Endothelial cell of umbilical vein (primary cell): ENCODE measurements around the gene RDH5. TPM values are rescaled to one million over a fixed set of nuclear protein-coding genes. Genes with fewer than 3 reads are reported as not detected.

Experiments used
- BruUV-seq: library from RNA; stranded (reverse); fragments of 400-500 nt; replicated peaks from 2 replicates; lab custom pipeline; 2021; lab: Mats Ljungman, UMichigan
- CTCF ChIA-PET: fragments of 300-600, 350-600 bp; sonication (Branson Sonifier 250); formaldehyde crosslinking; loops from one replicate; lab custom pipeline; 2021; ENCODE audit warnings: antibody characterized with exemption, inconsistent platforms; lab: Charles Lee
- POLR2A ChIA-PET: fragments of 300-600, 350-600 bp; sonication (Branson Sonifier 250); formaldehyde crosslinking; loops from one replicate; lab custom pipeline; 2021; ENCODE audit warnings: antibody characterized with exemption, inconsistent platforms; lab: Charles Lee
- DNase-seq: peaks from one replicate; pipeline ENCODE4 v3.0.0-alpha.2; 2011; ENCODE audit warnings: low read depth, low spot score
- FAIRE-seq: peaks from 2 replicates; lab custom pipeline; 2011; peaks lifted over from hg19 to GRCh38; lab: Jason Lieb, UNC
- H2AFZ ChIP-seq: 2 replicates; pipeline ENCODE4 v1.6.0; 2012; ENCODE audit warnings: low read depth, low read length, control low read depth, inconsistent platforms
- H3K27ac ChIP-seq: 2 replicates; pipeline ENCODE4 v1.5.1; 2011; ENCODE audit warnings: low read depth, mild to moderate bottlenecking, control low read depth, low read length, moderate library complexity; ENCODE audit not compliant: insufficient read depth
- H3K27me3 ChIP-seq, 2 experiments: 2 replicates each; pipeline versions ENCODE4 v1.6.0 to v1.6.1; 2011; ENCODE audit warnings: low read length in 2 of 2, mixed read lengths in 1 of 2; ENCODE audit not compliant: control insufficient read depth in 2 of 2, insufficient read depth in 2 of 2
- H3K36me3 ChIP-seq, 2 experiments: 2 replicates in 1 of 2; 3 replicates in 1 of 2; pipeline ENCODE4 v1.5.1; 2011; ENCODE audit warnings: low read length in 2 of 2, mild to moderate bottlenecking in 1 of 2, moderate library complexity in 1 of 2; ENCODE audit not compliant: control insufficient read depth in 2 of 2, insufficient read depth in 2 of 2; ENCODE audit errors: extremely low read depth in 1 of 2
- H3K4me1 ChIP-seq: 3 replicates; pipeline ENCODE4 v1.5.1; 2011; ENCODE audit warnings: mild to moderate bottlenecking, low read length; ENCODE audit not compliant: control insufficient read depth, insufficient read depth; ENCODE audit errors: extremely low read depth
- H3K4me2 ChIP-seq: 2 replicates; pipeline ENCODE4 v1.6.1; 2011; ENCODE audit warnings: low read length, control low read depth, mixed read lengths; ENCODE audit not compliant: insufficient read depth
- H3K4me3 ChIP-seq, 3 experiments: fragments of 200-600 bp in 1 of 3; sonication (generic), shearing (Covaris generic) in 1 of 3; replicated peaks in 1 of 3; 2 replicates each; pipeline ENCODE4 v1.5.1; 2011 to 2016; ENCODE audit warnings: control low read depth in 3 of 3, low read length in 3 of 3, mild to moderate bottlenecking in 2 of 3, inconsistent platforms in 1 of 3, low read depth in 1 of 3, moderate library complexity in 1 of 3; ENCODE audit not compliant: insufficient read depth in 1 of 3
- H3K79me2 ChIP-seq: 2 replicates; pipeline ENCODE4 v1.6.0; 2012; ENCODE audit warnings: low read length, inconsistent platforms; ENCODE audit not compliant: control insufficient read depth, insufficient read depth
- H3K9ac ChIP-seq: replicated peaks from 2 replicates; pipeline ENCODE3; 2011; ENCODE audit warnings: low read length, control low read depth; ENCODE audit not compliant: insufficient read depth; ENCODE audit errors: extremely low read depth
- H3K9me1 ChIP-seq: replicated peaks from 3 replicates; pipeline ENCODE4 v1.6.0; 2011; ENCODE audit warnings: mild to moderate bottlenecking, low read length; ENCODE audit not compliant: control insufficient read depth, insufficient read depth; ENCODE audit errors: extremely low read depth
- H3K9me3 ChIP-seq: replicated peaks from 2 replicates; pipeline ENCODE4 v1.5.1; 2012; ENCODE audit warnings: low read length, inconsistent platforms; ENCODE audit not compliant: control insufficient read depth, insufficient read depth
- H4K20me1 ChIP-seq: replicated peaks from 2 replicates; pipeline ENCODE3; 2011; ENCODE audit warnings: mild to moderate bottlenecking, low read length; ENCODE audit not compliant: control insufficient read depth, insufficient read depth; ENCODE audit errors: extremely low read depth
- CTCF ChIP-seq, 2 donors: IDR thresholded peaks; 1 replicate in 1 of 2; 2 replicates in 1 of 2; pipeline ENCODE4 v1.5.1; 2011; ENCODE audit warnings: low read length in 2 of 2, mild to moderate bottlenecking in 2 of 2, moderate library complexity in 2 of 2, control low read depth in 1 of 2, inconsistent platforms in 1 of 2, low read depth in 1 of 2; ENCODE audit not compliant: insufficient read depth in 1 of 2; ENCODE audit errors: extremely low read depth in 1 of 2
- EZH2 ChIP-seq: IDR thresholded peaks from 2 replicates; pipeline ENCODE4 v1.6.1; 2012; ENCODE audit warnings: borderline replicate concordance, low read depth, mild to moderate bottlenecking, moderate library complexity, low read length, inconsistent platforms; ENCODE audit not compliant: severe bottlenecking
- FOS ChIP-seq: IDR thresholded peaks from 2 replicates; pipeline ENCODE4 v1.6.1; 2011; ENCODE audit warnings: mild to moderate bottlenecking, low read length, moderate library complexity, borderline replicate concordance; ENCODE audit not compliant: insufficient read depth
- GATA2 ChIP-seq: IDR thresholded peaks from 2 replicates; pipeline ENCODE4 v1.7.0; 2011; ENCODE audit warnings: low read depth, mild to moderate bottlenecking, moderate library complexity, mixed read lengths, low read length; ENCODE audit not compliant: insufficient read length, insufficient read depth
- JUN ChIP-seq: IDR thresholded peaks from 2 replicates; pipeline ENCODE4 v1.6.1; 2011; ENCODE audit warnings: borderline replicate concordance, low read depth; ENCODE audit not compliant: insufficient read length, insufficient read depth
- MAX ChIP-seq: IDR thresholded peaks from 2 replicates; pipeline ENCODE4 v1.6.1; 2011; ENCODE audit not compliant: insufficient read depth, insufficient read length
- MYC ChIP-seq: IDR thresholded peaks from one replicate; pipeline ENCODE4 v1.6.1; 2011; ENCODE audit warnings: mild to moderate bottlenecking, low read depth, low read length
- POLR2A ChIP-seq: IDR thresholded peaks from 2 replicates; pipeline ENCODE4 v1.6.1; 2012; ENCODE audit warnings: low read depth, mild to moderate bottlenecking, control low read depth, low read length
- POLR2AphosphoS5 ChIP-seq: IDR thresholded peaks from 2 replicates; pipeline ENCODE4 v1.6.1; 2012; ENCODE audit warnings: low read depth, mild to moderate bottlenecking, control low read depth, low read length, moderate library complexity; ENCODE audit not compliant: insufficient read depth
- dilution Hi-C: fragments of 300-500 bp; cut with MboI; formaldehyde crosslinking; loops from one replicate; pipeline ENCODE4 v1.15.0; 2019; ENCODE audit warnings: low sequenced_read_pairs; ENCODE audit not compliant: extremely low pct_ligation_motif_present
- intact Hi-C: fragments of 100-400 bp; cut with micrococcal nuclease; formaldehyde crosslinking; loops from one replicate; pipeline ENCODE4 v1.10.0; 2022
- polyA plus RNA-seq, 4 experiments: library from polyadenylated mRNA; depleted of rRNA in 3 of 4; stranded (reverse) in 3 of 4; unstranded in 1 of 4; fragments of >200 nt; gene quantifications; 2 replicates each; pipeline versions ENCODE4 v1.2.1 to v1.2.3, GENCODE V29; 2011 to 2012; ENCODE audit warnings: missing spikeins in 1 of 4
- total RNA-seq: library from RNA; stranded (reverse); gene quantifications from 2 replicates; pipeline ENCODE4 v1.2.3, GENCODE V29; 2021

The RDH5 gene
- total and polyA plus RNA-seq, 2 donors (not counting 3 experiments of a cell fraction or from before 2014, with no cell fraction given): 2.7 to 3.7 TPM

GRCh38 chr12:55760663-55761062 lies 40.5 kb downstream of the RDH5 start:
- TF ChIP-seq GATA2 (no peak), JUN (no peak), EZH2 (no peak), MYC (no peak)
- Histone ChIP-seq H2AFZ (no peak overlapping the region), H3K4me1 (no peaks in the 10 kb centered on the region), H3K4me2 (no peak overlapping the region), H3K36me3 (peaks cover 16 to 18% of the 10 kb centered on the region in 2 experiments), H3K27ac (no peak overlapping the region), H3K9ac (no peak overlapping the region), H3K79me2 (peaks cover under 1% of the 10 kb centered on the region), H3K27me3 (no peaks in the 10 kb centered on the region), H3K9me3 (no peaks in the 10 kb centered on the region), H4K20me1 (no peaks in the 10 kb centered on the region), H3K4me3 (no peak overlapping the region), H3K9me1 (no peaks in the 10 kb centered on the region)
- intact Hi-C loops (no loop called here), dilution Hi-C loops (no loop called here)
- DNase-seq: no peak
- no TSS peak for BruUV-seq
- no peak for FAIRE-seq
- CTCF ChIA-PET: interaction anchor here (1.4 to 1.6 kb wide), 2 partner anchors 14 to 16 kb away, joined by 3 read pairs; no protein-coding TSS in a partner anchor
- POLR2A ChIA-PET: interaction anchor here (0.6 kb wide), 1 partner anchor 10 kb away, joined by 3 read pairs; no protein-coding TSS in a partner anchor

GRCh38 chr12:55762646-55763045 lies 42.5 kb downstream of the RDH5 start:
- no peak overlapping the region for H3K27ac ChIP-seq
- H3K27me3 ChIP-seq: no peaks in the 10 kb centered on the region
- peaks cover 8% of the 10 kb centered on the region for H3K79me2 ChIP-seq
- no peaks in the 10 kb centered on the region for H3K4me1 ChIP-seq
- H2AFZ ChIP-seq: no peak overlapping the region
- H3K9me3 ChIP-seq: no peaks in the 10 kb centered on the region
- ChIA-PET CTCF (interaction anchor here (1.6 kb wide), 1 partner anchor 15 kb away, joined by 3 read pairs; no protein-coding TSS in a partner anchor), POLR2A (no interaction called here)
- no peak overlapping the region for H3K9ac ChIP-seq
- H3K4me2 ChIP-seq: no peak overlapping the region
- H4K20me1 ChIP-seq: no peaks in the 10 kb centered on the region
- FAIRE-seq (no peak), DNase-seq (no peak)
- H3K9me1 ChIP-seq: no peaks in the 10 kb centered on the region
- H3K36me3 ChIP-seq: peaks cover 7 to 13% of the 10 kb centered on the region in 2 experiments
- TF ChIP-seq POLR2AphosphoS5: no peak
- no peak for TF ChIP-seq POLR2A
- no peak for TF ChIP-seq EZH2
- TF ChIP-seq MYC: no peak
- no peak for TF ChIP-seq JUN
- no peak for TF ChIP-seq CTCF (IDR thresholded peaks at IDR 0.05; ENCODE audit: extremely low read depth in 1 of 2, insufficient read depth in 1 of 2, low read depth in 1 of 2, low read length in 2 of 2)
- no peak for TF ChIP-seq FOS
- TF ChIP-seq GATA2: no peak
- TF ChIP-seq MAX: no peak
- H3K4me3 ChIP-seq: no peak overlapping the region
- intact Hi-C loops (no loop called here), dilution Hi-C loops (no loop called here)
- no TSS peak for BruUV-seq
